Astrocyte of the spinal cord (primary cell): Measurements from ENCODE around the gene LDLRAD3.
A peak's percentile ranks its signal among the peaks of the same experiment; 100 is the strongest.

Experiments used
- DNase-seq: peaks from one replicate; pipeline ENCODE4 v3.0.0; 2011; ENCODE audit warnings: low read depth, low spot score
- H3K4me3 ChIP-seq: 2 replicates; pipeline ENCODE4 v1.5.1; 2011; ENCODE audit warnings: low read depth, mild to moderate bottlenecking, low read length, moderate library complexity
- in situ Hi-C: cut with HindIII; loops from 2 replicates; pipeline ENCODE4 v1.10.0; 2017; ENCODE audit warnings: low sequenced_read_pairs
- TF ChIP-seq, protein P1 (sequence below): IDR thresholded peaks from 2 replicates; pipeline ENCODE4 v1.5.1; 2012; ENCODE audit warnings: low read depth, mild to moderate bottlenecking, low read length, inconsistent platforms

LDLRAD3 gene

DNA sequence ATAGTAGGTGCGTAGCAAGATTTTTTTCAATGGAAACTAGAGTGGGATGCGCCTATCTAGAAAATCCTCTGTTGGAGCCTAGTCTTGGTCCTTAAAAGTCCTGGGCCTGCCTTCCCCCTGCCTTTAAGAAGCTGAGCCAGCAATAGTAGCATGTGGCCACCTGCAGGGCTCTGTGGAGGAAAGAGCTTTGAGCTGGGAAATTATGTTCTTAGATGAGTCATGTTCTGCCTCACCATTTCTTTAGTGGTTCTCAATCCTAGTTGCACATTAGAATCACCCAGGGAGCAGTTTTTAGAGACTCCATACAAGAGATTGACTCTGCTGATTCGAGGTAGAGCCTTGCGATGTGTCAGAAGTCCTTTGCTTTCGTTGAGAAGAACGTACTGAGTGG, 211.9 kb downstream of the LDLRAD3 start:
- in situ Hi-C loops: no loop called here
- TF ChIP-seq, protein P1, sequence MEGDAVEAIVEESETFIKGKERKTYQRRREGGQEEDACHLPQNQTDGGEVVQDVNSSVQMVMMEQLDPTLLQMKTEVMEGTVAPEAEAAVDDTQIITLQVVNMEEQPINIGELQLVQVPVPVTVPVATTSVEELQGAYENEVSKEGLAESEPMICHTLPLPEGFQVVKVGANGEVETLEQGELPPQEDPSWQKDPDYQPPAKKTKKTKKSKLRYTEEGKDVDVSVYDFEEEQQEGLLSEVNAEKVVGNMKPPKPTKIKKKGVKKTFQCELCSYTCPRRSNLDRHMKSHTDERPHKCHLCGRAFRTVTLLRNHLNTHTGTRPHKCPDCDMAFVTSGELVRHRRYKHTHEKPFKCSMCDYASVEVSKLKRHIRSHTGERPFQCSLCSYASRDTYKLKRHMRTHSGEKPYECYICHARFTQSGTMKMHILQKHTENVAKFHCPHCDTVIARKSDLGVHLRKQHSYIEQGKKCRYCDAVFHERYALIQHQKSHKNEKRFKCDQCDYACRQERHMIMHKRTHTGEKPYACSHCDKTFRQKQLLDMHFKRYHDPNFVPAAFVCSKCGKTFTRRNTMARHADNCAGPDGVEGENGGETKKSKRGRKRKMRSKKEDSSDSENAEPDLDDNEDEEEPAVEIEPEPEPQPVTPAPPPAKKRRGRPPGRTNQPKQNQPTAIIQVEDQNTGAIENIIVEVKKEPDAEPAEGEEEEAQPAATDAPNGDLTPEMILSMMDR: no peak
- DNase-seq: peak; percentile 42
- no peak overlapping the region for H3K4me3 ChIP-seq

DNA sequence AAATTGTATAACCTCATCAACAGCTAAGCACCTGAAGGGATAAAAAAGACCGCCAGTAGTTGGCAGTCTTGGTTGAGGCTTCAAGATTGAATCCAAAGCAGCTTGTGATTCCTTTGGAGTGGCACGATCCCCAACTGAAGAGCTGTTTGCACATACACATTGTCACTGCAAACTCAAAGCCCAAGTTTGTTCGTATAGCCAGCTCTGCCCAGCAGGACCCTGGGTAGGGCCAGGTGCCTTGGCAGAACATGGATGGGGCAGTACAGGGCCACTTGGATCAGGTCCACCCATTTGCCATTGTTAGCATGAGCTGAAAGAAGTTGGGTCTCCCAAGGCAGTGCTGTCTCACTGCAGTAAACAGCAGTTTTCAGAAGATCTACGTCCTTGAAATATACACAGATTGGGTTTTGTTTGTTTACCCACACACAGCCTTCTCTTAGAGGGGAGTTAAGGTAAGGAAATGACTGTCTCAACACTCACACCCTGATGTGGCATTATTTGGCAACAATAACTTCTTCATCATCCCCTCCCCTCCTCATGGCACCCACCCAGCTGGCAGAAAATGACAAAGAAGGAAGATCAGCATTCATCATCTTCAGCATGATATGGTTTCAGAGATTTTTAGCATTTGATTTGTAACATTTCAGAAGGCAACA, 212.4 kb downstream of the LDLRAD3 start:
- DNase-seq: no peak
- in situ Hi-C loops: no loop called here
- H3K4me3 ChIP-seq: no peak overlapping the region
- TF ChIP-seq, protein P1: no peak

DNA sequence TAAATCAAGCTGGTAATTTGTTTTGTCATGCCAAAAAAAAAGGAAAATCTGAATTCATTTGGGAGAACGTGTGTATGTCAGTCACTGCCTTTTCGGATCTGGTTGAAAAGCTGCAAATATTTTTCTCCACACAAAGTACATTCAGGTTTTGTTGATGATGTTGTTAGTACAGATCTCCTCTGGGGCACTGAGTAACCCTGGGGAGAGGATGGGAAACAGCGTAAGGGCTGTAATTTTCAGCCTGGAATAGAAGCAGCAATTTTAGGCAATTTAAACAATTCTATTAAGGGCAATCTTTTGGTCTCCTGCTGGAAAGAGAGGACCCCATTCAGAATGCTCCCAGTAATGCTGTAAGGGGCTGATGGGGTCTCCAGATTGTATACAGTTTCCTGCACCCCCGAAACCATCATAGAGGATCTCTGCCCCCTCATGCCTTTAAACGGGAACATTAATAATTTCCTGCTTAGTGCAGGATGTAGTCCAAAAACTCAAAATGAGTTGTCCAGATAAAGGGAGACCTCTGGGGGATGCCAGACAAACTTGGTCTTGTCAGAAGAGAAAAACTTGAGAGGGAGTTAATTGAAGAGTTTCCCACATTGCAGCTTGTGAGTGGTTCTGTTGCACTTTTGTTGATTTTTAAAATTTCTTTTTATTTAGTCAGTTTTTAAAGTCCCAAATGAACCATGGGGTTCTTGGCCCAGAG, 213.1 kb downstream of the LDLRAD3 start:
- no peak for DNase-seq
- no peak overlapping the region for H3K4me3 ChIP-seq
- TF ChIP-seq, protein P1: no peak
- in situ Hi-C loops: no loop called here

DNA sequence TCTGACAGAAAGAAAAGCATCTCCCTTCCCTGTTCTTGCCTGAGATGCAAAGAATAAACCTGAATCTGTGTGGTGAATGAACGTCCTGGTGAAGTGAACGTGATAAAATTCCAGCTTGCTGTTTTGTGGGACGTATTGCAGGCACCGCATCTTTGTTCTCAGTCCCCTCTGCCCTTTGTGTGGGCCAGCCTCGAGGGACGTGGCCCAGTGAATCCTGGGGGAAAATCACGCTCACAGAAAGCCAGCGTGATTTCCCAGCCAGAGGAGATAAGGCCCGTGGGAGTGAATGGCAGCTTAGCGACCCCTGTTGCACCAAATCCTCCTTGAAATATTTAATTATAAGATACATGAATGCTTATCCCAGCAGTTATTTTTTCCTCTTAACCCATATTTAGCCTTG, 216.2 kb downstream of the LDLRAD3 start:
- no peak overlapping the region for H3K4me3 ChIP-seq
- in situ Hi-C loops: no loop called here
- no peak for DNase-seq
- TF ChIP-seq, protein P1: no peak

DNA sequence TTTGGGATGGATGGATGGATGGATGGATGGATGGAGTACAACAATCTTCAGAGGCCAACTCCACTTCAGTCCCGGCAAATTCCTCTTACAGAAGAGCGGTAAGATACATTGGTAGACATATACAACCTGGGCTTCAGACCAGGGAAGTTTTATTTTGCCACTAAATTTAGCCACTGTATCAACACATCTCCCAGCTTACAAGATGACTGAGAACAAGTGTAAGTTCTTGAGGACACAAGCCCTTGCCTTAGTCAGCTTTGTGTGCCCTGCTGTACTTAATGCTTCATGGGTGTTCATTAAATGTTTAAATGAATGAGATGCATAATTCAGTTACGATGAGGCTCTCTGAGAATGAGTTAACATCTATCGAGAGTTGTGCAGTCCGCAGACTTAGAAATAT, 217.7 kb downstream of the LDLRAD3 start:
- no peak overlapping the region for H3K4me3 ChIP-seq
- no peak for DNase-seq
- in situ Hi-C loops: no loop called here
- TF ChIP-seq, protein P1: no peak

DNA sequence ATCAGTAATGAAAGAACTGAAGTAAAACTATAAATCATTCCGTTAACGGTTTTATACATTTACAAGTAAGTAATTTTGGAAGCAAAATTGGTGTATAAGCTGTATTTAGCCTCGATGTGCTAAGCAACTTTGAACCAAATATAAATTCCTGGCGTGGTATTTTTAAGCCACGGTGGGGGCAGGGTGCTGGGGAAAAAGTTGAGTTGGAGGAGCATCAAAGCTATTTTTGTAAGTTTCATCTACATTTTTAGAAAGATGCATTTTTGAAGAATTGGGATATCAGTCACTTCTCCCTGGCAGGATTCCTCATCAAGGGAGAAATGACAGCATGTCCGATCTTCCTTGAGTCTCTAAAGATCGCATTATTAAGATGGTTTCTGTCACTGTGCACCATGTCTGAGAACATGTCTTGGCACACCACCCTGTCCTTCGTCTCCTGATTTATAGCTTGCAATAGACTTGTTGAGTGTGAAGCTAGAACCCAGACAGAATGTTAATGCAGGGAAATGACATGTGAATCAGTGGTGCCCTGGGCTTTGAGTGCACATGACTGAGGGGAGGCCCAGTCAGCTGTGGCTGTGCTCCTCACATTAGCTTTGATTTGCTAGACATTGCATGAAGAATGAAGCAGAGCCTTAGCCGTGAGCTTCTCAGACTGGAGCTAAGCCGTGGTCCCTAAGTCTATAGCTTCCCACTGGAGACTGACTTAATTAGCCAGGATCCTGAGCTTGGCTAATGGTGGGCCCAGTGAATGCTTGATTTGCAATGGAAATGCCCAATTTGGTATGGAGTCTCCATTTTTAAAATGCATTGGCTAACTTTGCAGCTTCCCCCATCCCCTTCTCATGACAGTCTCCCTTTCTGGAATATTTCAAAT, 218.4 kb downstream of the LDLRAD3 start:
- no peak for DNase-seq
- in situ Hi-C loops: no loop called here

More for the DNA sequence above, 218.4 kb downstream of the LDLRAD3 start:
- no peak overlapping the region for H3K4me3 ChIP-seq
- TF ChIP-seq, protein P1: no peak
